Femur (tissue), 1 donor: ENCODE measurements around the gene TBC1D22A.

ENCODE experiments used
- DNase-seq: peaks from one replicate; pipeline ENCODE4 v3.0.0-alpha.2; 2017

Gene TBC1D22A

DNA sequence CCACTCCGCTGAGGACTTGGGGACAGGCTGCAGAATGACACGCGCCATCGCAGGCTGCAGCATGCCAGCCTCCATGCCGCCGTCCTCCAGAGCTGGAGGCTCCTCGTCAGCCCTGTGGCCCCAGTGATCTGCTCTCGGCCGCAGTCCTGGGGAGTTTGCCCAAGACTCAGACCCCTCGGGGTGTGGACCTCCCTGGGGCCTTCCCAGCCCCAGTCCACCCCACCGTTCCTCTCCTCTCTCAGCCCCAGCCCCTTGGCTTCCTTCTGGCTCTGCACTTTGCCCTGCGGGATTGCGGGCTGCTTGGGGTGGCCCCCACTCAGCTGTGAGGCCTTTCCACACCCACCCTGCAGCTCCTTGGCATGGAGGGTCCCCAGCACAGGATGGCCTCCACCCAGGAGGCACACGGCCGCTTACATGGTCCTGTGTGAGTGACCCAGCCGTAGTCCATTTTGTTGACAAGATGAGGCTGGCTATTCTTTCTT, 414.9 kb downstream of the TBC1D22A start:
- peak; percentile 11 for DNase-seq

DNA sequence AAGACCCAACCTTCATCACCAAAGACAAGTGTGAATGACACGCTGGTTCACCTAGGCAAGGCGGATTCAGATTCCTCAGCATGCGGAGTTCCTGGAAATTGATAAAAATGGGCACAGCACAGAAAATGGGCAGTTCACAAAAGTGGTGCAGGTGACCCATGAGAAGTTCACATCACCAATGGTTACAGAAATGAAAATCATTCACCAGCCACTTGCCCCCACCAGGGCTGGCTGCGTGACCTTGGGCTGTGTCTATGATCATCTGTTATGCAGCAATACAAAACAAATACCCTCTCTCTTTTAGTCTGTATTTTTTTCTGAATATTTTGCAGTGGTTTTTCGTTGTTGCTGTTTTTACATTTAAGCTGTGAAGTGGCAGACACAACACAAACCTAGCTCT, 415.9 kb downstream of the TBC1D22A start:
- peak; percentile 0 for DNase-seq

- no peak for DNase-seq
Observed at GRCh38 chr22:47180796-47181195, 418.3 kb downstream of the TBC1D22A start.

GRCh38 chr22:47187176-47187957, 424.9 kb downstream of the TBC1D22A start:
- peak; percentile 1 for DNase-seq

DNA sequence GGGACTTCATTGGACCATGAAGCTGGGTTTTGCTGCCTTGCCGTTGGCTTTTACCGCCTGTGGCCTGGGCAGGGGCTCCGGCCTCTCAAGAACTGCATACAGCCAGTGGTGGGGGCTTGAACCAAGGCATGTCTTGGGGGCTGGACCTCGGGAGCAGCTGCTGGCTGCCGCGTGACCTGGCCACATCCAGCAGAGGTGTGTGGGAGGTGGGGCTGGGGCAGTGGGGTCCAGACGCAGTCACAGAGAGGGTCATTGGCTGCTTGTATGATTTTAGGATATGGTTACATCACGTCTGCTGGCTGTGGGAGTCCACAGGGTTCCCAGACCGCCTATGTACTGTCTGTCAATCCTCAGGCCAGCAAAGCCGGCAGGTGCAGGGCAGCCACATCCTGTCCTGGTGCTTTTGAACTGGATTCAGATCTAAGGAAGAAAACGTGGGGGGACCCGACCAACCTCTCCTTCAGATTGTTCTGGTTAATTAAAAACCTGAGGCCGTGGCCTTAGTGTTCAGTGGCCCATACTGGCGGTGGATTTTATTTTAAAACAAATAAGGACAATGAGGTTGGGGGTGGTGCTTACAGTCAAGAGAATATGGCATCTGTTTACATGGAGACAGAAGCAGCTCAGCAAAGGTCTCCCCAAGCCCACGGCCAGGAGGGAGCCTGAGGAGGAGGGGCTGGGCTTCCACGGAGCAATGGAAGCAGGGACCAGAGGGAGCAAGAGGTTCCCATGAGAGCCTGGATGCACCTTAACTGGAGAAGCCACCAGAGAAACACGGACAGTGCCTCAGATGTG, 426.0 kb downstream of the TBC1D22A start:
- DNase-seq, result no peak

GRCh38 chr22:47189056-47189916, 426.8 kb downstream of the TBC1D22A start:
- peak; percentile 10 for DNase-seq

DNA sequence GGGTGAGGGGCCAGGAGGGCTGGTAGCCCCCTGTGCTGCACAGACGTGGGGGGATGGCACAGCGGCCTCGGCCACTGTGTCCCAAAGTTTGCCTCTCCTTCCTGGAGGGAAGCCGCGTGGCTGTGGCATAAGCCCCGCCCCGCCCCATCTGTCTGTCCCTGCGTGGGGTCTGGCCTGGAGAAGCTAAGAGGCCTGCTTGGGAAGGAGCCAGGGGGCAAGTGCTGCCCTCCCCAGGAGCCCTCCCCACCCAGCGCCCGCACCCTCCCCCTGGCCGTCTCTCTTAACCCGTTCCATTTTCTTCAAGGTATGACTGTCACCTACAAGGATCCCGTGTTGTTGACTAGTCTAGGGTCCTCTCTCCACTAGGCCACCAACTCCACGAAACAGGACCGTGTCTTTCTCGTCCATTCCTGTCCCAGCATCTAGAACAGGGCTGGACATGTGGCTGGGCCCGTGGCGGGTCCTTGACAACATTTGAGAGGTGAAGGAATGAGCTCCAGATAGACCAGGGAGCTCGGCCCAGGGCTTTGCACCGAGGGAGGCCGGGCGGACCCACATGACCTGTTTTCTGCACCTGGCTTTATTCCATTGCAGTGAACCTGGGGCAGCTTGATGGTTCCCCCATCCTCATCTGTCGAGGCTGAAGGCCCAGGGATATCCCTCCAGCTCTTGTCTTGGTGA, 428.0 kb downstream of the TBC1D22A start:
- DNase-seq, result peak; percentile 12

- DNase-seq, result peak; percentile 8
Observed at GRCh38 chr22:47190957-47191670, 428.7 kb downstream of the TBC1D22A start.

- peak; percentile 29 for DNase-seq
Observed at GRCh38 chr22:47191671-47192650, 429.5 kb downstream of the TBC1D22A start.

- peak; percentile 12 for DNase-seq
Observed at GRCh38 chr22:47192651-47193437, 430.4 kb downstream of the TBC1D22A start.

- peak; percentile 6 for DNase-seq
Observed at GRCh38 chr22:47193606-47194329, 431.3 kb downstream of the TBC1D22A start.

DNA sequence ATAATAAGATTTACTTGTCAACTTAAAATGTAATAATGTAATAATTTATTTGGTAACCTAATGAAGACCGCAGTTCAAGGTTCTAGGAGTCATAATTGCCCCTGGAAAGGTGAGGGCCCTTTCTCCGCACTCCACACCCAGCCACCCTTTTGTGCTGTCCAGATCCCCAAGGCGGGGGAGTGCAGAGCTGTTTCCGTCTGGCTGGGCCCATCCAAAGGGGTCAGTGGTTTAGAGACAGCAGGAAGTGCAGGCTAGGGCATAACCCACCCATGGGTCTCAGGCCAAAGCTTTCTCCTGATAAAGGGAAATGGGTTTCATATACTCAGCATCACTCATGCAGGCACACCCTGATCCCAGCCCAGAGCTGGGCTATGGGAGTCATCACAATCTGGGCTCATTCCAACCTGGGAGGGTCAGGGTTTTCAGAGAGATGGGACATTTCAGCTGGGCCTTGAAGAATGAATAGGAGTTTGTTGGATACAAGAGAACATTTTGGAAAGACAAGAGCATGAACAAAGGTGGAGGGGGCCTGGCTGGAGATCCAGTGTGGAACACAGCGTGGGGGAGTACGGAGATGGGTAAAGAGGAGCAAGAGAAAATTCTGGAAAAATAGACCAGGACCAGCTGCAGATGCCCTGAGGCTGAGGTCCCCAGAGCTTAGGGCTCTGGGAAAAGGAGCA, 432.2 kb downstream of the TBC1D22A start:
- peak; percentile 9 for DNase-seq

- peak; percentile 4 for DNase-seq
Observed at GRCh38 chr22:47195156-47195483, 432.7 kb downstream of the TBC1D22A start.

GRCh38 chr22:47195484-47196165, 433.2 kb downstream of the TBC1D22A start:
- DNase-seq, result peak; percentile 11

DNA sequence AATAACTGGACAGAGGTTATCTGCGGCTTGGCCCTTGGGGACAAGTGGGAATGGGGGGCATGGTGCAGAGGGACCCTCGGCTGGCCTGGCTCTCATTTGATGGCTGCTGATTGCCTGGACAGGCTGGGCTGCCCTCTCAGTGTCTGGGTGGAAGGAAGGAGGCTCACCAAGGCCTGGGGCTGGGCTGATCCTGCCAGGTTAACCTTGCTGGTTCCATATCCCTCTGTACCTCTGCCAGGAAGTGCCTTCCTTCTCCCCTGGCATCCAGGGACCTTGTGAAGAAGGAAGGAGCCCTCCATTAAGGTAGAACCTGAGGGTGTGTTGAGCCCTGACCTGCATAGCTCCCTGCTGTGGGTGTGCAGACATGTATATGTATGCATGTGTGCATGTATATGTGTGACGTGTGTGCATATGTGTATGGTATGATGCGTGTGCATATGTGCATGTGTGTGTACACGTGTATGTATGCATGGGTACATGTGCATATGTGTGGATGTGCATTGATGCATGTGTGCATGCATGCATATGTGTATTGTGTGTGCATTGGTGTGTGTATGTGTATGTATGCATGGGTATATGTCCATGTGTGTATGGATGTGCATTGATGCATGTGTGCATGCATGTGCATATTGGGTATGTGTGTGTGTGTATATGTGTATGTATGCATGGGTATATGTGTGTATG, 433.9 kb downstream of the TBC1D22A start:
- DNase-seq, result peak; percentile 1

GRCh38 chr22:47196881-47197772, 434.7 kb downstream of the TBC1D22A start:
- peak; percentile 25 for DNase-seq
